Colonic mucosa (tissue), 4 donors: Measurements from ENCODE around the gene SELENOS. TPM values are rescaled to one million over a fixed set of nuclear protein-coding genes. Genes with fewer than 3 reads are reported as not detected.

ENCODE experiments used
- DNase-seq: peaks from one replicate; pipeline ENCODE4 v3.0.0-alpha.2; 2020
- H3K27ac ChIP-seq: fragments of 200-600 bp; one replicate; pipeline ENCODE4 v1.8.0; 2021
- H3K27me3 ChIP-seq: fragments of 200-600 bp; one replicate; pipeline ENCODE4 v1.8.0; 2021
- H3K36me3 ChIP-seq: fragments of 200-600 bp; one replicate; pipeline ENCODE4 v1.8.0; 2021
- H3K4me1 ChIP-seq: fragments of 200-600 bp; one replicate; pipeline ENCODE4 v1.8.0; 2021; ENCODE audit warnings: mild to moderate bottlenecking
- H3K4me3 ChIP-seq: fragments of 200-600 bp; one replicate; pipeline ENCODE4 v1.8.0; 2021
- H3K9ac ChIP-seq, 2 donors: one replicate each; pipeline ENCODE4 v1.7.0; 2013; ENCODE audit warnings: control low read depth in 2 of 2, low read depth in 2 of 2, low read length in 2 of 2
- H3K9me3 ChIP-seq: fragments of 200-600 bp; one replicate; pipeline ENCODE4 v1.8.0; 2021
- intact Hi-C: fragments of 100-400 bp; cut with DNase I; formaldehyde crosslinking; loops from one replicate; pipeline ENCODE4 v1.14.1; 2022
- total RNA-seq, 2 donors: library from RNA; stranded (reverse); fragmentation: NEBNext Ultra II Directional in 1 of 2; extraction: Animal tissue kit (Norgen Biotek cat#: 25700) in 1 of 2; gene quantifications; one replicate each; pipeline ENCODE4 v1.2.1, GENCODE V29; 2021
- TF ChIP-seq, protein P1 (sequence below): fragments of 200-600 bp; IDR thresholded peaks from one replicate; pipeline ENCODE4 v1.8.0; 2022; ENCODE audit warnings: antibody characterized with exemption, mild to moderate bottlenecking
- donor health status: healthy.
- donor health status: DM: no; HTN: no; CAD: no.
- donor health status: DM: no; HTN: no; CAD: no.

SELENOS gene
- total RNA-seq, 2 donors from 2014 or later, result 85.8 to 121 TPM

DNA sequence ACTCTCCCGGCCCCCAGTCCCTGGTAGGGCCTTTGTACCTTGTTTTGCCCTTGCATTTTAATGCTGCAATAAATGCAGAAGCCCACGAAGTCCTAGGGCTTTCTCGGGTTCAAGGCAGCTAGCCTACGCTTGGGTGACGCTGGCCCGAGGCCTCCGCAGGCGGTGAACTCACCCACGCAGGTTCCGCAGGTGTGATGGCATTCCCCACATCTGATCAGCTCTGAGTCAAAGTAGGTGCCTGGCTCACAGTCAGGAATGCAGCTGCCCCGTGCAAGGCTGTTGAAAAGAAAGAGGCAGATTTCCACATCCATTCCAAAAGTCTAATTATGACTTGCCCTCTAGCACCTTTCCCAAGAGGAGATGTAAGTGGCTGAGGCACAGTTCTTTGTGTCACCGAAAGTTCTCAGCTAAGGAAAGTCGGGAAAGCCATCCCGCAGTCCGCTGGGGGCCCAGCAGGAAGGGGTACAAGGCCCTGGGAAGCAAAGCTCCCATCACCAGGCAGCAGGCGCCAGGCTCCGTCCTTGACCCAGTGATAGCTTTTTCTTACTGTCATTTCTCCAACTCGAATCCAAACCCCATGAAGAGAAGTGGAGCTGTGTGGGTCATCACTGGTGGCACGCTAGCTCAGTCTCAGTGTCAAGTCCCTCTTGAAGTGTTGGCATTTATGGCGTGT lies 41.0 kb upstream of the SELENOS start:
- H3K4me3 ChIP-seq, result no peak overlapping the region
- no peak for DNase-seq
- H3K27me3 ChIP-seq, result no peaks in the 10 kb centered on the region
- intact Hi-C loops, result no loop called here
- H3K9ac ChIP-seq, result no peak overlapping the region
- no peak overlapping the region for H3K27ac ChIP-seq
- H3K36me3 ChIP-seq, result no peaks in the 10 kb centered on the region
- TF ChIP-seq, protein P1, sequence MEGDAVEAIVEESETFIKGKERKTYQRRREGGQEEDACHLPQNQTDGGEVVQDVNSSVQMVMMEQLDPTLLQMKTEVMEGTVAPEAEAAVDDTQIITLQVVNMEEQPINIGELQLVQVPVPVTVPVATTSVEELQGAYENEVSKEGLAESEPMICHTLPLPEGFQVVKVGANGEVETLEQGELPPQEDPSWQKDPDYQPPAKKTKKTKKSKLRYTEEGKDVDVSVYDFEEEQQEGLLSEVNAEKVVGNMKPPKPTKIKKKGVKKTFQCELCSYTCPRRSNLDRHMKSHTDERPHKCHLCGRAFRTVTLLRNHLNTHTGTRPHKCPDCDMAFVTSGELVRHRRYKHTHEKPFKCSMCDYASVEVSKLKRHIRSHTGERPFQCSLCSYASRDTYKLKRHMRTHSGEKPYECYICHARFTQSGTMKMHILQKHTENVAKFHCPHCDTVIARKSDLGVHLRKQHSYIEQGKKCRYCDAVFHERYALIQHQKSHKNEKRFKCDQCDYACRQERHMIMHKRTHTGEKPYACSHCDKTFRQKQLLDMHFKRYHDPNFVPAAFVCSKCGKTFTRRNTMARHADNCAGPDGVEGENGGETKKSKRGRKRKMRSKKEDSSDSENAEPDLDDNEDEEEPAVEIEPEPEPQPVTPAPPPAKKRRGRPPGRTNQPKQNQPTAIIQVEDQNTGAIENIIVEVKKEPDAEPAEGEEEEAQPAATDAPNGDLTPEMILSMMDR, result no peak
- H3K4me1 ChIP-seq, result no peaks in the 10 kb centered on the region
- no peaks in the 10 kb centered on the region for H3K9me3 ChIP-seq

DNA sequence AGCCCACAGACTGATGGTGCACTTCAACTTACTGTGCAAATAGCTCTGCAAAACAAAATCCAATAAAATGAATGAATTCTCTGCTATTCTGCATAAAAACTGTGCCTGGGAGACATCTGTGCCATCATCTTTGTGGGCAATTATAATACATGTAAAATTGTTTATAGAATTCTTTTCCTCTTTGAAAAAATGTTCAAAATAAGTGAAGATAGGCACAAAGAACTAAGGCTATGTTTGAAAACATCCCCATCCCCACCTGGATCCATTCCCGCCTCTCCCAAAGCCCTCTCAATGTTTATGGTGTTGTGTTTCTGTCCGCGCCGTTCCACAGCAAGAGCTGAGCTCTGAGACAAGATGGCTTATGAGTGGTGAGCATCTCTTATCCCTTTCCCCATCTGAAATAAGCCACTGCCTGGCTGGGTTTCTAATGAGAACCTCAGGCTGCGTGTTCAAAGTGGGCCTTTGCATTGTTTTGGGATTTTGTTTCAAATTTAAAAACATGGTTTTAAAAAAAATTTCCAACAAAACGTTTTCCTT lies 40.1 kb upstream of the SELENOS start:
- Histone ChIP-seq H3K9ac (no peak overlapping the region), H3K9me3 (no peaks in the 10 kb centered on the region), H3K27me3 (no peaks in the 10 kb centered on the region), H3K27ac (no peak overlapping the region), H3K4me1 (no peaks in the 10 kb centered on the region), H3K36me3 (no peaks in the 10 kb centered on the region), H3K4me3 (no peak overlapping the region)
- DNase-seq, result no peak
- TF ChIP-seq, protein P1, result no peak
- intact Hi-C loops, result no loop called here

- intact Hi-C loops, result no loop called here
- TF ChIP-seq, protein P1, result no peak
- Histone ChIP-seq H3K9me3 (no peaks in the 10 kb centered on the region), H3K4me3 (no peak overlapping the region), H3K9ac (no peak overlapping the region), H3K4me1 (no peaks in the 10 kb centered on the region), H3K36me3 (no peaks in the 10 kb centered on the region), H3K27me3 (no peaks in the 10 kb centered on the region), H3K27ac (no peak overlapping the region)
- DNase-seq, result no peak
Measured at GRCh38 chr15:101316529-101316928, 39.2 kb upstream of the SELENOS start.

- no peaks in the 10 kb centered on the region for H3K27me3 ChIP-seq
- H3K9me3 ChIP-seq, result no peaks in the 10 kb centered on the region
- no peak overlapping the region for H3K9ac ChIP-seq
- intact Hi-C loops, result no loop called here
- no peaks in the 10 kb centered on the region for H3K4me1 ChIP-seq
- no peaks in the 10 kb centered on the region for H3K36me3 ChIP-seq
- H3K4me3 ChIP-seq, result no peak overlapping the region
- TF ChIP-seq, protein P1, result no peak
- no peak overlapping the region for H3K27ac ChIP-seq
- no peak for DNase-seq
Measured at GRCh38 chr15:101315736-101316135, 38.5 kb upstream of the SELENOS start.

DNA sequence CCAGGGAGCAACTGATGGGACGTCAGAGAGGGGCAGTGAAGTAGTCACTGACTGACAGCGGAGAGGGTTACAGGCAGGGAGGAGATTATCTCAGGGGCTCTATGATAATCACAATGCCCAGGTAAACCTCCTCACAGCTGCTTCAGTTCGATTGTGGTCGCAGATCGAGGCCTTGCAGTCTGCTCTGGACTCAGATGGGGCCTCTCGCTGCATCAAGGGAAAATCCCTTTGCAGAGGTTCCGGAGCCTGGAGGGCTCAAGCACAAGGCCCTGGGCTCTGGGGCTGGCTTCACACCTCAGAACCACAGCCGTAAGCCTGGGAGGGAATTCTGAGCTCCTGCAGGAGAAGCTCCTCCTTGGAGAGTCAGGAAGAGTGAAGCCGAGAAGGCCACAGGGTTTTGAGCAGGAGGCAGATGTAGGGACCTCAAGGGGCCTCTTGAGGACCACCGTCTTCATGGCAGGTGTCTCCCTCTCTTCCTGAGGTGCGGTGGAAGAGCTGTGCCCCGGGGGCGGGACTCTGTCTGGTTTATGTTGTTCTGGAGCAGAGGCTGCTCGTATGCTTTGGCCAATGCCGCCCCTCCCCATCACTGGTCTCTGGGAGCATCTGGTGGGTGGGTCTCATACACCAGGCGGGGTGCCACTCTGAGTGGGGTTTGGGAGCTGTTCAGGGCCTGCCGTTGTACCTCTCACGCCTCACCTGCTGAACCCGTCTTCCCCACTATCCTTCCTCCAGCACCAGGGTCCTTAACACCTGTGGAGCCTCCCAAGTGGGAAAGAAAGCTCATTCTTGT lies 37.2 kb upstream of the SELENOS start:
- intact Hi-C loops, result no loop called here
- no peak for DNase-seq
- no peaks in the 10 kb centered on the region for H3K27me3 ChIP-seq
- no peaks in the 10 kb centered on the region for H3K36me3 ChIP-seq
- no peaks in the 10 kb centered on the region for H3K4me1 ChIP-seq
- no peaks in the 10 kb centered on the region for H3K9me3 ChIP-seq
- no peak overlapping the region for H3K9ac ChIP-seq
- no peak overlapping the region for H3K27ac ChIP-seq
- no peak overlapping the region for H3K4me3 ChIP-seq
- TF ChIP-seq, protein P1, result no peak
